Cortex of kidney (tissue), 1 donor: ENCODE measurements around the gene GALR3.

ENCODE experiments used
- DNase-seq: peaks from one replicate; lab custom pipeline; 2025; lab: John Stamatoyannopoulos, UW

The GALR3 gene

GRCh38 chr22:37822079-37822833 is 926 bp upstream of the GALR3 start:
- no peak for DNase-seq

- no peak for DNase-seq
Measured at GRCh38 chr22:37824674-37825641, 1.8 kb downstream of the GALR3 start.

GRCh38 chr22:37827056-37827455 is 3.9 kb downstream of the GALR3 start:
- no peak for DNase-seq

GRCh38 chr22:37830093-37830842 is 7.1 kb downstream of the GALR3 start:
- DNase-seq: no peak

- DNase-seq: no peak
Measured at GRCh38 chr22:37831472-37831871, 8.3 kb downstream of the GALR3 start.

GRCh38 chr22:37832022-37832857 is 9.1 kb downstream of the GALR3 start:
- DNase-seq: no peak

GRCh38 chr22:37842015-37842793 is 19.0 kb downstream of the GALR3 start:
- DNase-seq: no peak

- no peak for DNase-seq
Measured at GRCh38 chr22:37843741-37844089, 20.5 kb downstream of the GALR3 start.

- no peak for DNase-seq
Measured at GRCh38 chr22:37844904-37845329, 21.7 kb downstream of the GALR3 start.

- no peak for DNase-seq
Measured at GRCh38 chr22:37846433-37846832, 23.3 kb downstream of the GALR3 start.

- DNase-seq: no peak
Measured at GRCh38 chr22:37848587-37849088, 25.5 kb downstream of the GALR3 start.

GRCh38 chr22:37849089-37849751 is 26.0 kb downstream of the GALR3 start, which contains the start of gene EIF3L:
EIF3L (plus strand) TSS chr22:37849419; CDS start chr22:37849450, 31 bp downstream.
- peak; percentile 82 for DNase-seq

- DNase-seq: no peak
Measured at GRCh38 chr22:37850801-37851200, 27.6 kb downstream of the GALR3 start.

- no peak for DNase-seq
Measured at GRCh38 chr22:37852418-37852817, 29.2 kb downstream of the GALR3 start.

GRCh38 chr22:37854946-37855345 is 31.8 kb downstream of the GALR3 start:
- DNase-seq: no peak

GRCh38 chr22:37855462-37855861 is 32.3 kb downstream of the GALR3 start:
- DNase-seq: no peak

GRCh38 chr22:37860796-37861421 is 37.7 kb downstream of the GALR3 start:
- DNase-seq: no peak

GRCh38 chr22:37862570-37863325 is 39.6 kb downstream of the GALR3 start:
- no peak for DNase-seq
